ENCODE data around the gene SLC44A5. TPM values are rescaled to one million over a fixed set of nuclear protein-coding genes. Genes with fewer than 3 reads are reported as not detected.

Gene SLC44A5
- total and polyA plus RNA-seq, 2 donors (not counting 1 experiment from before 2014, with no cell fraction given) = 2.8 to 4.2 TPM

GRCh38 chr1:75353051-75353450 is 257.9 kb downstream of the SLC44A5 start:
- Histone ChIP-seq H3K27ac (ENCODE audit: low read length in 2 of 2) (no peak overlapping the region), H4K20me1 (ENCODE audit: control insufficient read depth, insufficient read depth, low read length, poor library complexity, severe bottlenecking) (no peaks in the 10 kb centered on the region), H3K79me2 (ENCODE audit: control insufficient read depth, insufficient read depth, low read length) (no peaks in the 10 kb centered on the region), H3K9ac (ENCODE audit: low read length) (no peak overlapping the region), H3K36me3 (replicated peaks in 1 of 2; ENCODE audit: control extremely low read depth in 1 of 2, control insufficient read depth in 1 of 2, extremely low read depth in 1 of 2, insufficient read depth in 2 of 2, low read length in 1 of 2) (no peaks in the 10 kb centered on the region), H3K4me3 (ENCODE audit: control extremely low read depth in 1 of 5, extremely low read depth in 1 of 5, insufficient read depth in 1 of 5, low read depth in 2 of 5, low read length in 4 of 5) (no peak overlapping the region), H3K4me2 (replicated peaks; ENCODE audit: low read depth, low read length, poor library complexity, severe bottlenecking) (no peak overlapping the region), H3K9me3 (ENCODE audit: control extremely low read depth in 1 of 3, control insufficient read depth in 2 of 3, insufficient read depth in 1 of 3, low read length in 2 of 3) (peaks cover 0 to 4% (median 1%) of the 10 kb centered on the region in 3 donors), H3K4me1 (ENCODE audit: control insufficient read depth in 2 of 2, insufficient read depth in 2 of 2, low read length in 2 of 2) (no peaks in the 10 kb centered on the region), H2AFZ (ENCODE audit: insufficient read depth, low read depth, low read length, poor library complexity, severe bottlenecking) (no peak overlapping the region), H3K27me3 (replicated peaks in 1 of 4; ENCODE audit: control extremely low read depth in 1 of 4, control insufficient read depth in 3 of 4, insufficient read depth in 4 of 4, low read length in 3 of 4) (no peaks in the 10 kb centered on the region)
- DNase-seq = no peak
- POLR2A ChIA-PET = no interaction called here
- intact Hi-C loops (cut with micrococcal nuclease) = no loop called here
- WGBS (ENCODE audit: insufficient coverage) = no CpG with 5 or more reads among the region's 2 CpGs
- Mint-ChIP-seq H3K4me3 (no peak overlapping the region), H3K27me3 (no peaks in the 10 kb centered on the region), H3K4me1 (no peaks in the 10 kb centered on the region), H3K9me3 (ENCODE audit: insufficient read depth) (peaks cover 2% of the 10 kb centered on the region), H3K27ac (no peak overlapping the region)
- TF ChIP-seq EZH2 (IDR thresholded peaks at IDR 0.05; ENCODE audit: borderline replicate concordance, insufficient read depth, low read depth, low read length, poor library complexity, severe bottlenecking) (no peak), CTCF (IDR thresholded peaks at IDR 0.05) (no peak)
- CTCF ChIA-PET = no interaction called here
- ATAC-seq (ENCODE audit: low read depth) = no peak

GRCh38 chr1:75345538-75346292 is 265.2 kb downstream of the SLC44A5 start:
- Histone ChIP-seq H3K36me3 (replicated peaks in 1 of 2; ENCODE audit: control extremely low read depth in 1 of 2, control insufficient read depth in 1 of 2, extremely low read depth in 1 of 2, insufficient read depth in 2 of 2, low read length in 1 of 2) (no peaks in the 10 kb centered on the region), H2AFZ (ENCODE audit: insufficient read depth, low read depth, low read length, poor library complexity, severe bottlenecking) (no peak overlapping the region), H3K79me2 (ENCODE audit: control insufficient read depth, insufficient read depth, low read length) (no peaks in the 10 kb centered on the region), H3K9ac (ENCODE audit: low read length) (no peak overlapping the region), H3K27ac (ENCODE audit: low read length in 2 of 2) (no peak overlapping the region), H3K4me1 (ENCODE audit: control insufficient read depth in 2 of 2, insufficient read depth in 2 of 2, low read length in 2 of 2) (peaks cover 0 to 11% of the 10 kb centered on the region in 2 donors), H3K4me3 (ENCODE audit: control extremely low read depth in 1 of 5, extremely low read depth in 1 of 5, insufficient read depth in 1 of 5, low read depth in 2 of 5, low read length in 4 of 5) (no peak overlapping the region), H3K4me2 (replicated peaks; ENCODE audit: low read depth, low read length, poor library complexity, severe bottlenecking) (no peak overlapping the region), H4K20me1 (ENCODE audit: control insufficient read depth, insufficient read depth, low read length, poor library complexity, severe bottlenecking) (no peaks in the 10 kb centered on the region), H3K27me3 (replicated peaks in 1 of 4; ENCODE audit: control extremely low read depth in 1 of 4, control insufficient read depth in 3 of 4, insufficient read depth in 4 of 4, low read length in 3 of 4) (no peaks in the 10 kb centered on the region), H3K9me3 (ENCODE audit: control extremely low read depth in 1 of 3, control insufficient read depth in 2 of 3, insufficient read depth in 1 of 3, low read length in 2 of 3) (peaks cover 0 to 7% (median 1%) of the 10 kb centered on the region in 3 donors)
- no CpG with 5 or more reads among the region's 2 CpGs for WGBS (ENCODE audit: insufficient coverage)
- H3K4me3 Mint-ChIP-seq = no peak overlapping the region
- DNase-seq (no peak), ATAC-seq (ENCODE audit: low read depth) (no peak)
- H3K4me1 Mint-ChIP-seq = peaks cover 11% of the 10 kb centered on the region
- ChIA-PET POLR2A (no interaction called here), CTCF (no interaction called here)
- intact Hi-C loops (cut with micrococcal nuclease) = no loop called here
- H3K27ac Mint-ChIP-seq = no peak overlapping the region
- H3K9me3 Mint-ChIP-seq (ENCODE audit: insufficient read depth) = peaks cover 2% of the 10 kb centered on the region
- TF ChIP-seq EZH2 (IDR thresholded peaks at IDR 0.05; ENCODE audit: borderline replicate concordance, insufficient read depth, low read depth, low read length, poor library complexity, severe bottlenecking) = no peak
- no peak for TF ChIP-seq CTCF (IDR thresholded peaks at IDR 0.05)
- no peaks in the 10 kb centered on the region for H3K27me3 Mint-ChIP-seq
